ENCODE results near the gene LRRC42.

DNA sequence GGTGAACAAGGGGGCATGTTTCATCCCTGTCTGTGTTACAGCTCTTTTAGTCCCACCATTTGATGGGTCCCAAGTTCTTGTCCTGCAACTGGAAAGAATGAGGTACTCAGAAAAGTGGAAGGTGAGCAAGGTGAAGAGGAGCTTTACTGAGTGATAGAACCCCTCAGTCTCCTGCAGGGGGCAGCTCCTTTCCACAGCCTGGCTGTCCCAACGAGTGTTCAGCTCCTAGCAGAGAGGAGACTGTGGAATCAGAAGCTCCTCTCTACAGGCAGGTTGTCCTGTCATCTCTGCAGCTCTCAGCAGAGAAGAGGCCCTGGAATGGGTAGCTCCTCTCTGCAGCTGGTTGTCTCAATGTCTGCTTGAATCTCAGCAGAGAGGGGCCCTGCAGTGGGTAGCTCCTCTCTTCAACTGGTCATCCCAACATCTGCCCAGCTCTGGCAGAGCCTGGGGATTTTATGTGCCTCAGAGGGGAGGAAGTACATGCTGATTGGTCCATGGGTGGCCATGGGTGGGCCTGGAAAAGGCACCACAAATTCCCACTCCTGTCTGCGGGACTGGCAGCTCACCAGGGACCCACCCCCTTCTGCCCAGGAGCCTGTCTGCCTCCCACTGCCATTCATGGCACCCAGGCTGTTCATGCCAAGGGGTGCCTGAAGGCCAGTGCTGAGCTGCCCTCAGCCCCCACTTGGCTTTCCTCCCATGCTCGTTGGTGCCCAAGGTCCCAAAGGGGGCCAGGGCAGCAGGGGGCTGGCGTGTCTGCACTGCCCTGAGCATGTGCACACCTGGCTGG is 46.1 kb downstream of the LRRC42 start:
- TF ChIP-seq, protein P1, sequence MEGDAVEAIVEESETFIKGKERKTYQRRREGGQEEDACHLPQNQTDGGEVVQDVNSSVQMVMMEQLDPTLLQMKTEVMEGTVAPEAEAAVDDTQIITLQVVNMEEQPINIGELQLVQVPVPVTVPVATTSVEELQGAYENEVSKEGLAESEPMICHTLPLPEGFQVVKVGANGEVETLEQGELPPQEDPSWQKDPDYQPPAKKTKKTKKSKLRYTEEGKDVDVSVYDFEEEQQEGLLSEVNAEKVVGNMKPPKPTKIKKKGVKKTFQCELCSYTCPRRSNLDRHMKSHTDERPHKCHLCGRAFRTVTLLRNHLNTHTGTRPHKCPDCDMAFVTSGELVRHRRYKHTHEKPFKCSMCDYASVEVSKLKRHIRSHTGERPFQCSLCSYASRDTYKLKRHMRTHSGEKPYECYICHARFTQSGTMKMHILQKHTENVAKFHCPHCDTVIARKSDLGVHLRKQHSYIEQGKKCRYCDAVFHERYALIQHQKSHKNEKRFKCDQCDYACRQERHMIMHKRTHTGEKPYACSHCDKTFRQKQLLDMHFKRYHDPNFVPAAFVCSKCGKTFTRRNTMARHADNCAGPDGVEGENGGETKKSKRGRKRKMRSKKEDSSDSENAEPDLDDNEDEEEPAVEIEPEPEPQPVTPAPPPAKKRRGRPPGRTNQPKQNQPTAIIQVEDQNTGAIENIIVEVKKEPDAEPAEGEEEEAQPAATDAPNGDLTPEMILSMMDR (IDR thresholded peaks at IDR 0.05; ENCODE audit: low read depth, low read length) = no peak
- TF ChIP-seq EZH2phosphoT487 (IDR thresholded peaks at IDR 0.05; ENCODE audit: low read depth) = no peak
